ENCODE results near the gene EDC3.
"Not testable (repeated sequence)": the region's sequence is repeated elsewhere in the genome, so short reads cannot be mapped to it uniquely, and the experiment has no call there.

Gene EDC3

GRCh38 chr15:74646480-74646879 is 49.3 kb downstream of the EDC3 start:
- DNase-seq: no peak

GRCh38 chr15:74643665-74644204 is 52.1 kb downstream of the EDC3 start:
- DNase-seq: no peak

- no peak for DNase-seq
Measured at GRCh38 chr15:74642734-74643664, 52.8 kb downstream of the EDC3 start.

- no peak for DNase-seq
Measured at GRCh38 chr15:74642348-74642733, 53.5 kb downstream of the EDC3 start.

- peak; percentile 22 for DNase-seq
Measured at GRCh38 chr15:74641151-74641550, 54.7 kb downstream of the EDC3 start.

GRCh38 chr15:74636984-74637383 is 58.8 kb downstream of the EDC3 start:
- no peak for DNase-seq

GRCh38 chr15:74635228-74635627 is 60.6 kb downstream of the EDC3 start:
- peak; percentile 64 for DNase-seq

- no peak for DNase-seq
Measured at GRCh38 chr15:74633781-74634180, 62.0 kb downstream of the EDC3 start.

- no peak for DNase-seq
Measured at GRCh38 chr15:74632601-74633000, 63.2 kb downstream of the EDC3 start.

- DNase-seq: peak; percentile 20
Measured at GRCh38 chr15:74631935-74632560, 63.8 kb downstream of the EDC3 start.

GRCh38 chr15:74631408-74631807 is 64.4 kb downstream of the EDC3 start:
- DNase-seq: peak; percentile 17

- no peak for DNase-seq
Measured at GRCh38 chr15:74631087-74631385, 64.8 kb downstream of the EDC3 start.

- peak; percentile 6 for DNase-seq
Measured at GRCh38 chr15:74630284-74631086, 65.3 kb downstream of the EDC3 start.

GRCh38 chr15:74629696-74630095 is 66.1 kb downstream of the EDC3 start:
- not testable (repeated sequence) for DNase-seq

GRCh38 chr15:74628949-74629348 is 66.9 kb downstream of the EDC3 start:
- DNase-seq: no peak

- DNase-seq: no peak
Measured at GRCh38 chr15:74628199-74628598, 67.6 kb downstream of the EDC3 start.

- no peak for DNase-seq
Measured at GRCh38 chr15:74627766-74628165, 68.1 kb downstream of the EDC3 start.

- peak; percentile 65 for DNase-seq
Measured at GRCh38 chr15:74626752-74627692, 68.8 kb downstream of the EDC3 start.

GRCh38 chr15:74626336-74626735 is 69.5 kb downstream of the EDC3 start:
- DNase-seq: no peak

- no peak for DNase-seq
Measured at GRCh38 chr15:74625693-74626092, 70.1 kb downstream of the EDC3 start.

- no peak for DNase-seq
Measured at GRCh38 chr15:74624020-74624602, 71.7 kb downstream of the EDC3 start.

- no peak for DNase-seq
Measured at GRCh38 chr15:74622758-74623157, 73.1 kb downstream of the EDC3 start.

Measured in MV-4-11 (cell line).